Breast epithelium (tissue), 4 donors: Measurements from ENCODE around the gene PIANP. TPM values are rescaled to one million over a fixed set of nuclear protein-coding genes. Genes with fewer than 3 reads are reported as not detected.

Experiments
- DNase-seq, 2 donors: peaks; one replicate each; pipeline ENCODE4 v3.0.0-alpha.2; 2019; ENCODE audit warnings: low spot score in 2 of 2
- H3K27ac ChIP-seq, 2 donors: fragments of 200-600 bp; sonication (generic) in 1 of 2; one replicate each; pipeline ENCODE4 v1.5.1; 2016 to 2019; ENCODE audit warnings: mild to moderate bottlenecking in 1 of 2
- H3K27me3 ChIP-seq, 2 donors: fragments of 200-600 bp; sonication (generic) in 1 of 2; one replicate each; pipeline versions ENCODE4 v1.5.1 to v1.6.0; 2017 to 2019; ENCODE audit warnings: control low read depth in 1 of 2, mild to moderate bottlenecking in 1 of 2
- H3K36me3 ChIP-seq: fragments of 200-600 bp; one replicate; pipeline ENCODE4 v1.5.1; 2019
- H3K4me1 ChIP-seq, 2 donors: fragments of 200-600 bp; sonication (generic); one replicate each; pipeline ENCODE4 v1.5.1; 2016 to 2019; ENCODE audit warnings: control low read depth in 1 of 2
- H3K4me3 ChIP-seq, 3 donors: fragments of 200-600 bp; sonication (generic); 1 replicate in 2 of 3; 2 replicates in 1 of 3; pipeline ENCODE4 v1.5.1; 2016 to 2019; ENCODE audit warnings: mild to moderate bottlenecking in 3 of 3, moderate library complexity in 2 of 3
- H3K9me3 ChIP-seq, 2 donors: fragments of 200-600 bp; sonication (generic) in 1 of 2; one replicate each; pipeline ENCODE4 v1.5.1; 2016 to 2019; ENCODE audit warnings: control low read depth in 1 of 2
- CTCF ChIP-seq, 3 donors: fragments of 450-650 bp; IDR thresholded peaks; one replicate each; pipeline ENCODE4 v1.5.1; 2016 to 2017; ENCODE audit warnings: antibody characterized with exemption in 3 of 3, mild to moderate bottlenecking in 3 of 3, moderate library complexity in 3 of 3
- POLR2A ChIP-seq: fragments of 450-650 bp; IDR thresholded peaks from one replicate; pipeline ENCODE4 v1.6.1; 2016; ENCODE audit warnings: antibody characterized with exemption, mild to moderate bottlenecking, moderate library complexity
- POLR2AphosphoS5 ChIP-seq, 3 donors: sonication (generic); formaldehyde crosslinking; IDR thresholded peaks; one replicate each; pipeline ENCODE4 v1.6.1; 2017; ENCODE audit warnings: antibody characterized with exemption in 3 of 3
- intact Hi-C: fragments of 100-400 bp; cut with DNase I; formaldehyde crosslinking; loops from one replicate; pipeline ENCODE4 v1.15.1; 2023; ENCODE audit warnings: low total_unique reads
- total RNA-seq, 3 donors: library from RNA; depleted of rRNA; stranded (reverse); fragments of >200 nt; gene quantifications; one replicate each; pipeline ENCODE4 v1.1.0, GENCODE V29; 2016

The PIANP gene
- total RNA-seq, 3 donors from 2014 or later: 0.29 to 0.33 TPM; not detected in 1

GRCh38 chr12:6697584-6698351, 2.8 kb downstream of the PIANP start:
- no peaks in the 10 kb centered on the region for H3K9me3 ChIP-seq
- intact Hi-C loops: no loop called here
- no peak overlapping the region for H3K4me3 ChIP-seq
- H3K27ac ChIP-seq: no peak overlapping the region
- no peaks in the 10 kb centered on the region for H3K36me3 ChIP-seq
- no peak for DNase-seq
- peaks cover 6 to 58% of the 10 kb centered on the region in 2 donors for H3K27me3 ChIP-seq
- H3K4me1 ChIP-seq: no peaks in the 10 kb centered on the region
- TF ChIP-seq CTCF (IDR thresholded peaks at IDR 0.05): no peak
- no peak for TF ChIP-seq POLR2A
- no peak for TF ChIP-seq POLR2AphosphoS5 (IDR thresholded peaks at IDR 0.05)

GRCh38 chr12:6696690-6697583, 3.7 kb downstream of the PIANP start:
- Histone ChIP-seq H3K4me3 (no peak overlapping the region), H3K27me3 (peaks cover 6 to 50% of the 10 kb centered on the region in 2 donors), H3K27ac (no peak overlapping the region), H3K9me3 (no peaks in the 10 kb centered on the region), H3K36me3 (no peaks in the 10 kb centered on the region), H3K4me1 (no peaks in the 10 kb centered on the region)
- DNase-seq: no peak
- no peak for TF ChIP-seq POLR2AphosphoS5 (IDR thresholded peaks at IDR 0.05)
- TF ChIP-seq CTCF (IDR thresholded peaks at IDR 0.05): no peak
- no peak for TF ChIP-seq POLR2A
- intact Hi-C loops: no loop called here

- Histone ChIP-seq H3K27ac (no peak overlapping the region), H3K36me3 (no peaks in the 10 kb centered on the region), H3K9me3 (no peaks in the 10 kb centered on the region), H3K4me1 (peaks cover 0 to under 1% of the 10 kb centered on the region in 2 donors), H3K27me3 (peaks cover 6 to 35% of the 10 kb centered on the region in 2 donors), H3K4me3 (no peak overlapping the region)
- intact Hi-C loops: no loop called here
- TF ChIP-seq POLR2AphosphoS5 (IDR thresholded peaks at IDR 0.05): no peak
- no peak for TF ChIP-seq POLR2A
- TF ChIP-seq CTCF (IDR thresholded peaks at IDR 0.05): no peak
- DNase-seq: no peak
Observed at GRCh38 chr12:6695313-6696045, 5.1 kb downstream of the PIANP start.

GRCh38 chr12:6694701-6695100, 5.9 kb downstream of the PIANP start:
- no peak for DNase-seq
- peaks cover 0 to 28% of the 10 kb centered on the region in 2 donors for H3K27me3 ChIP-seq
- no peak for TF ChIP-seq POLR2AphosphoS5 (IDR thresholded peaks at IDR 0.05)
- TF ChIP-seq POLR2A: no peak
- TF ChIP-seq CTCF (IDR thresholded peaks at IDR 0.05): no peak

More at GRCh38 chr12:6694701-6695100, 5.9 kb downstream of the PIANP start:
- H3K27ac ChIP-seq: no peak overlapping the region
- intact Hi-C loops: no loop called here
- no peak overlapping the region for H3K4me3 ChIP-seq
- peaks cover 0 to 5% of the 10 kb centered on the region in 2 donors for H3K4me1 ChIP-seq
- no peaks in the 10 kb centered on the region for H3K9me3 ChIP-seq
- no peaks in the 10 kb centered on the region for H3K36me3 ChIP-seq
